Endothelial cell (in vitro differentiated cells): ENCODE data around the gene TMC1. TPM values are rescaled to one million over a fixed set of nuclear protein-coding genes. Genes with fewer than 3 reads are reported as not detected.
"Not testable (repeated sequence)": the region's sequence is repeated elsewhere in the genome, so short reads cannot be mapped to it uniquely, and the experiment has no call there.

Source experiments
- DNase-seq: peaks from one replicate; pipeline ENCODE4 v3.0.0; 2021; ENCODE audit warnings: low spot score
- H3K27ac Mint-ChIP-seq: one replicate; pipeline ENCODE4 v1.8.0; 2021; ENCODE audit warnings: mixed read lengths, inconsistent platforms; ENCODE audit not compliant: unreplicated experiment
- H3K27me3 Mint-ChIP-seq: one replicate; pipeline ENCODE4 v1.8.0; 2021; ENCODE audit warnings: mild to moderate bottlenecking, moderate library complexity, mixed read lengths, inconsistent platforms; ENCODE audit not compliant: unreplicated experiment
- H3K36me3 Mint-ChIP-seq: one replicate; pipeline ENCODE4 v1.8.0; 2021; ENCODE audit warnings: mild to moderate bottlenecking, low read depth, mixed read lengths, inconsistent platforms; ENCODE audit not compliant: unreplicated experiment
- H3K4me1 Mint-ChIP-seq: one replicate; pipeline ENCODE4 v1.8.0; 2021; ENCODE audit warnings: mild to moderate bottlenecking, mixed read lengths, inconsistent platforms; ENCODE audit not compliant: unreplicated experiment
- H3K4me3 Mint-ChIP-seq: one replicate; pipeline ENCODE4 v1.8.0; 2021; ENCODE audit warnings: mild to moderate bottlenecking, mixed read lengths, inconsistent platforms; ENCODE audit not compliant: unreplicated experiment
- H3K9me3 Mint-ChIP-seq: one replicate; pipeline ENCODE4 v1.8.0; 2021; ENCODE audit warnings: mixed read lengths, inconsistent platforms; ENCODE audit not compliant: unreplicated experiment
- total RNA-seq: library from RNA; stranded (reverse); fragmentation: NEBNext Ultra II Directional; extraction: Animal tissue kit (Norgen Biotek cat#: 25700); gene quantifications from one replicate; pipeline ENCODE4 v1.2.1, GENCODE V29; 2021; ENCODE audit not compliant: unreplicated experiment
- TF ChIP-seq, protein P1 (sequence below): fragments of 200-600 bp; sonication (generic); IDR thresholded peaks from one replicate; pipeline ENCODE4 v1.5.0; 2021; ENCODE audit warnings: antibody characterized with exemption; ENCODE audit not compliant: unreplicated experiment

TMC1 gene
- total RNA-seq, 1 donor from 2014 or later, result not detected

DNA sequence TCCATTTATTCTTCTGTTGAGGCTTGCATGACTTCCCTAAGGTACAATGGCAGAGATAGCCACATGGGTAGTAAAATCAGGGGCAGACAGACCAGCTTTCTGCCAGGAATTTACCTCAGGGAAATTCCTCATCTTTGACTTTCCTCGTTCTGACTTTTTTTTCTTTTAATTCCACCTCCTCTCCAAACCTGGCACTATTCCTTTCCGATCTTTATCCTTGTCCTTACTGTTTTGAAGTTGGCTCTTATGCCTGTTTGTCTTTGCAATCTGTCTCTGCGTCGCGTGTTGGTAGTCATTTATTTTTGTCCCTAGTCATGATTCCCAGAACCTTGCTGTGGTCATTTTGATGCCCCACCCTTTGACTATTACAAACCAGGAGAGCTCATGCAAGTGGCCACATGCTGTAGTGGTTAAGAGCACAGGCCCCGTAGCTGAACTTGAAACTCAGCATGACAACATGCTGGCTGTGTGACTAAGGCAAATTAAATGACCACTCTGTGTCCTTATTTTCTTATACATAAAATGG, 19.0 kb downstream of the TMC1 start:
- DNase-seq, result no peak
- Mint-ChIP-seq H3K9me3 (no peaks in the 10 kb centered on the region), H3K27me3 (no peaks in the 10 kb centered on the region), H3K4me1 (no peaks in the 10 kb centered on the region), H3K36me3 (no peaks in the 10 kb centered on the region), H3K4me3 (no peak overlapping the region), H3K27ac (no peak overlapping the region)
- TF ChIP-seq, protein P1, sequence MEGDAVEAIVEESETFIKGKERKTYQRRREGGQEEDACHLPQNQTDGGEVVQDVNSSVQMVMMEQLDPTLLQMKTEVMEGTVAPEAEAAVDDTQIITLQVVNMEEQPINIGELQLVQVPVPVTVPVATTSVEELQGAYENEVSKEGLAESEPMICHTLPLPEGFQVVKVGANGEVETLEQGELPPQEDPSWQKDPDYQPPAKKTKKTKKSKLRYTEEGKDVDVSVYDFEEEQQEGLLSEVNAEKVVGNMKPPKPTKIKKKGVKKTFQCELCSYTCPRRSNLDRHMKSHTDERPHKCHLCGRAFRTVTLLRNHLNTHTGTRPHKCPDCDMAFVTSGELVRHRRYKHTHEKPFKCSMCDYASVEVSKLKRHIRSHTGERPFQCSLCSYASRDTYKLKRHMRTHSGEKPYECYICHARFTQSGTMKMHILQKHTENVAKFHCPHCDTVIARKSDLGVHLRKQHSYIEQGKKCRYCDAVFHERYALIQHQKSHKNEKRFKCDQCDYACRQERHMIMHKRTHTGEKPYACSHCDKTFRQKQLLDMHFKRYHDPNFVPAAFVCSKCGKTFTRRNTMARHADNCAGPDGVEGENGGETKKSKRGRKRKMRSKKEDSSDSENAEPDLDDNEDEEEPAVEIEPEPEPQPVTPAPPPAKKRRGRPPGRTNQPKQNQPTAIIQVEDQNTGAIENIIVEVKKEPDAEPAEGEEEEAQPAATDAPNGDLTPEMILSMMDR, result no peak

DNA sequence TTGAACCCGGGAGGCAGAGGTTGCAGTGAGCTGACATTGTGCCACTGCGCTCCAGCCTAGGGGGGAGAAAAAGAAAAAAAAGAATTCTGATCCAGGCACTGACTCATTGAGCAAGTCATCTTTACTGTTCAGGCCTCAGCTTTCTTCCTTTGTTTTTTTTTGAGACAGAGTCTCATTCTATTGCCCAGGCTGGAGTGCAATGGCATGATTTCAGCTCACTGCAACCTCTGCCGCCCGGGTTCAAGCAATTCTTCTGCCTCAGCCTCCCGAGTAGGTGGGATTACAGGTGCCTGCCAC, 21.1 kb downstream of the TMC1 start:
- H3K36me3 Mint-ChIP-seq, H3K9me3 Mint-ChIP-seq, H3K4me3 Mint-ChIP-seq, H3K27ac Mint-ChIP-seq, H3K27me3 Mint-ChIP-seq, H3K4me1 Mint-ChIP-seq, DNase-seq: not testable (repeated sequence)

DNA sequence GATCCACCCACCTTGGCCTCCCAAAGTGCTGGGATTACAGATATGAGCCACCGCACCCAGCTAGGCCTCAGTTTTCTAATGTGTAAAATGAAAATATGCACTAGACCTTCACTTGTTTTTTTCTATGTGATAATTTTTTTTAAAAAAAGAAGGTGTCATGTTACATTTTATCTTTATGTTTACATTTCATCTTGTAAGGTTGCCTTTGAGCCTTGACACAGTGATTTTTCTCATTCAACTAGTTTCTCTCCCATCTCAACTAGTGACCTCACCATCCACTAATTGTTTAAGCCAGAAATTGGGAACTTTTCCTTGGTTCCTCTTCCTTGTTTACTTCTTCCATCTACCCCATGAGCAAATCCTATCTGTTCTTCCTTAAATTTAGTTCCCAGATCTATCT, 21.5 kb downstream of the TMC1 start:
- TF ChIP-seq, protein P1, result no peak
- H3K4me3 Mint-ChIP-seq, result no peak overlapping the region
- H3K27ac Mint-ChIP-seq, result no peak overlapping the region
- H3K36me3 Mint-ChIP-seq, result no peaks in the 10 kb centered on the region
- no peaks in the 10 kb centered on the region for H3K9me3 Mint-ChIP-seq
- no peak for DNase-seq
- H3K4me1 Mint-ChIP-seq, result no peaks in the 10 kb centered on the region
- H3K27me3 Mint-ChIP-seq, result no peaks in the 10 kb centered on the region

DNA sequence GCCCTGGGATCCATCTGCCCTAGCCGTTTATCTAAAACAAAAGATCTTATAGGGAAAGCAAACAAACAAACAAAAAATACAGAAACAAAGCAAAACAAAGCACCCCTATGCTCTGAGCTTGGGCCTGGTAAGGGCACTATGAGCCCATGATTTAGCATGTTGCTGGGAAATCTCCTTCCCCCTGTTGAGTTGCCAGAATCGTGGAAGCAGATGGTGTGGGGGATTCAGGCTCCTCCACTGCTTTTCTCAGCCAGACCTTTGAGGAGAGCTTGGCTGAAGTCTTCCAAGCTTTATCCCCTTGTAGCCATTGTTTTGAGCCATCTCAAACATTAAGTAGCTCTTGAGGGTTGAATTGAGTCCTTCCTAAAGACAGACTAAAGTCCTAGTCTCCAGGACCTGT, 29.9 kb downstream of the TMC1 start:
- Mint-ChIP-seq H3K27ac (no peak overlapping the region), H3K27me3 (no peaks in the 10 kb centered on the region), H3K4me3 (no peak overlapping the region), H3K9me3 (no peaks in the 10 kb centered on the region), H3K36me3 (no peaks in the 10 kb centered on the region), H3K4me1 (no peaks in the 10 kb centered on the region)
- no peak for DNase-seq
- TF ChIP-seq, protein P1, result no peak

DNA sequence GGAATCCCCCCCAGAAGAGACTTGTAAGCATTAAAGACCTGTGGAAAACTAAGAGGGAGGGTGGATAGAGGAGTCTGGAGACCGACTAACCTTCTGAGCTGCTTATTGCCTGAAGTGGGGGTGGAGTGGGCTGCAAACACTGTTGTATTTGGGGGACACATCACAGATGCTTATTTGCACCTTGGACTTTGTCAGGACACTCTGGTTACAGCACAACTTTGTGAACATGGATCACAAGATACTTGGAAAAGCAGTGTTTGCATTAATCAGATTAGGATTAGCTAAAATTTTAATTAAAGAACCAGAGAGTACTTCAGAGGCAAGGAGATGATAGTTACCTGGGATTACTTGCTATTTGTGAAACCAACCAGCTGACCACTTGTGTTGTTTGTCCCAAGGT, 30.9 kb downstream of the TMC1 start:
- DNase-seq, result no peak
- TF ChIP-seq, protein P1, result no peak
- H3K27ac Mint-ChIP-seq, result no peak overlapping the region
- no peaks in the 10 kb centered on the region for H3K27me3 Mint-ChIP-seq
- H3K4me3 Mint-ChIP-seq, result no peak overlapping the region
- H3K9me3 Mint-ChIP-seq, result no peaks in the 10 kb centered on the region
- H3K36me3 Mint-ChIP-seq, result no peaks in the 10 kb centered on the region
- no peaks in the 10 kb centered on the region for H3K4me1 Mint-ChIP-seq

DNA sequence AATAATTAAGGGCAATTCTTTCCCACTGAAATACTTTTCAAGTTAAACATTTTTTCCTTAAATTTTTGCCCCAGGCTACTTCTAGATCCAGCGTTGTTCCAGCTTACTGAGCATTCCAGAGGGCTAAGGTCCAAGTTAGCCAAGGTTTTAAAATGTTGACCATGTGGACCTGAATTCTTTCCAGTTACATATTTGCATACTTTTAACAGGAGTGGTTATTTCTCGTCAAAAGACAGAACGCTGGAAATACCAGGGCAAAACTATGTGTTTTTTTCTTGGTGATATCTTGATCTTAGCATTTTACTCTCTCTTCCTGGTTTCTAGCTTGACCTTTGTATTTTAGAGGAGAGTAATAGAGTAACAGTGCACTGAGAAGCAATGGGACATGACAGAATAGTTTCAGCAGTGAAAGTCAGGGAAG, 32.8 kb downstream of the TMC1 start:
- H3K27ac Mint-ChIP-seq, result no peak overlapping the region
- TF ChIP-seq, protein P1, result no peak
- DNase-seq, result no peak
- H3K36me3 Mint-ChIP-seq, result no peaks in the 10 kb centered on the region
- no peaks in the 10 kb centered on the region for H3K4me1 Mint-ChIP-seq
- no peak overlapping the region for H3K4me3 Mint-ChIP-seq
- H3K27me3 Mint-ChIP-seq, result no peaks in the 10 kb centered on the region
- H3K9me3 Mint-ChIP-seq, result no peaks in the 10 kb centered on the region
